Measurements from ENCODE around the gene DLGAP5.

The DLGAP5 gene

DNA sequence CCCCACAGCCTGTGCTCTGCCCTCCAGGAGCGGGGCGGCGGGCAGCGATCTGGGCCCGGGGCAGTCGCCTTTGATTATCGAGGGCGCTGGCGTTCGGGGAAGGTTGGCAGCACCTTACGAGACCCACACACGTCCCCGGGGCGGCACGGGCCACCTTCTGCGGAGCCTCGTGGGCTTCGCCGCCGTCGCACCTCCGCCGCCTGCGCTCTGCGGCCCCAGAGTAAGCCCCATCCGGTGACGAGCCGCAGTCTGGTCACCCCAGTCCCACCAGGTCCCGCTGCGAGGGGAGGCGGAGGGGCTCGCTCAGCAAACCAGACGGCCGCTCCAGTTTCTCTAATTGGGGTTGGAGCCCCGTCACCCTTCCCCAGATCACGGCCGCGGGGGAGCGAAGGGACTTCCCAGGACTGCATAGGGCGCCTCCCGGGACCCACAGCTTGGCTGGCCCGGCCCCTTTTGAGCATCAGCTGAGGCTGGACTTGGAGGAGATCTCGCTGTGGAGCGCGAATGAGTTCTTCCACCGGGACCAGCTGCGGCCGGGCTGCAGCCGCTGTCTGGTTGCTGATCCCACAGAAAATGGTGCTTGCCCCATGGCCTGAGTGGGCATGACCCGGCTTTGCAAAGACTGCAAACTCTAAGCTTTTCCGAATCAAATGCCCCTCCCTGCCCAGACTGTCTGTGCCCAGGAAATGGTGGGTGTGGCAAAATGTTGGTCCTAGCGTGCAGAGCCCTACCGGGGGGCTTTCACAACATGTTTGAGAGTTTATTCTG, 61.8 kb downstream of the DLGAP5 start:
- TF ChIP-seq GATA2 (IDR thresholded peaks at IDR 0.05; ENCODE audit: low read depth, low read length) (no peak), GATA3 (IDR thresholded peaks at IDR 0.05; ENCODE audit: low read depth, low read length) (no peak)

GRCh38 chr14:55129086-55129427, 62.3 kb downstream of the DLGAP5 start, which contains the start of gene LGALS3:
Gene LGALS3 (plus strand): TSS chr14:55129252. CDS start chr14:55137374, 8,122 bp downstream.
- TF ChIP-seq GATA2 (IDR thresholded peaks at IDR 0.05; ENCODE audit: low read depth, low read length) (no peak), GATA3 (IDR thresholded peaks at IDR 0.05; ENCODE audit: low read depth, low read length) (no peak)

GRCh38 chr14:55128386-55129085, 62.8 kb downstream of the DLGAP5 start:
- TF ChIP-seq GATA2 (IDR thresholded peaks at IDR 0.05; ENCODE audit: low read depth, low read length) (no peak), GATA3 (IDR thresholded peaks at IDR 0.05; ENCODE audit: low read depth, low read length) (no peak)

GRCh38 chr14:55127460-55127951, 63.9 kb downstream of the DLGAP5 start:
- no peak for TF ChIP-seq GATA2 (IDR thresholded peaks at IDR 0.05; ENCODE audit: low read depth, low read length)
- TF ChIP-seq GATA3 (IDR thresholded peaks at IDR 0.05; ENCODE audit: low read depth, low read length) = no peak

- TF ChIP-seq GATA2 (IDR thresholded peaks at IDR 0.05; ENCODE audit: low read depth, low read length) = no peak
- no peak for TF ChIP-seq GATA3 (IDR thresholded peaks at IDR 0.05; ENCODE audit: low read depth, low read length)
These were observed 64.4 kb downstream of the DLGAP5 start for GRCh38 chr14:55126932-55127459.

DNA sequence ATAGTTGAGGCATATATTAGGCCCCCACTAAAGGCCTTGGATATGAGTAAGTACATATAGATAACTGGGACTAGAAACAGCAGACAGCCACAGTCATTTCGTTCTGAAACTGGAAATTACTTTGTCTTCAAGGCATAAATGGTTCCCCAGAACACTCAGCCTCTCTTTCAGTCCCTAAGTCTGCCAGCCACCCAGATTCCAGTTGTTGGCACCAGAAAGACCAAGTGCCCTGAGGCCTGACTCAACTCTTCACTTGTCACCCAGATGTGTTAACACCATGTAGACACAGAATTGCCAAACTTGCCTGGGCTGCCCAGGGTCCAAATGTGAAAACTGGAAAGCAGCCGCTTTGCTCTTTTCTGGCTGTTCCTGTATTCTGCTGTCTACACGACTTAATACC, 65.4 kb downstream of the DLGAP5 start:
- TF ChIP-seq GATA2 (IDR thresholded peaks at IDR 0.05; ENCODE audit: low read depth, low read length) (no peak), GATA3 (IDR thresholded peaks at IDR 0.05; ENCODE audit: low read depth, low read length) (no peak)

- no peak for TF ChIP-seq GATA3 (IDR thresholded peaks at IDR 0.05; ENCODE audit: low read depth, low read length)
- no peak for TF ChIP-seq GATA2 (IDR thresholded peaks at IDR 0.05; ENCODE audit: low read depth, low read length)
These were observed 66.0 kb downstream of the DLGAP5 start for GRCh38 chr14:55125403-55125802.

GRCh38 chr14:55124774-55125386, 66.5 kb downstream of the DLGAP5 start:
- TF ChIP-seq GATA3 (IDR thresholded peaks at IDR 0.05; ENCODE audit: low read depth, low read length) (no peak), GATA2 (IDR thresholded peaks at IDR 0.05; ENCODE audit: low read depth, low read length) (no peak)

DNA sequence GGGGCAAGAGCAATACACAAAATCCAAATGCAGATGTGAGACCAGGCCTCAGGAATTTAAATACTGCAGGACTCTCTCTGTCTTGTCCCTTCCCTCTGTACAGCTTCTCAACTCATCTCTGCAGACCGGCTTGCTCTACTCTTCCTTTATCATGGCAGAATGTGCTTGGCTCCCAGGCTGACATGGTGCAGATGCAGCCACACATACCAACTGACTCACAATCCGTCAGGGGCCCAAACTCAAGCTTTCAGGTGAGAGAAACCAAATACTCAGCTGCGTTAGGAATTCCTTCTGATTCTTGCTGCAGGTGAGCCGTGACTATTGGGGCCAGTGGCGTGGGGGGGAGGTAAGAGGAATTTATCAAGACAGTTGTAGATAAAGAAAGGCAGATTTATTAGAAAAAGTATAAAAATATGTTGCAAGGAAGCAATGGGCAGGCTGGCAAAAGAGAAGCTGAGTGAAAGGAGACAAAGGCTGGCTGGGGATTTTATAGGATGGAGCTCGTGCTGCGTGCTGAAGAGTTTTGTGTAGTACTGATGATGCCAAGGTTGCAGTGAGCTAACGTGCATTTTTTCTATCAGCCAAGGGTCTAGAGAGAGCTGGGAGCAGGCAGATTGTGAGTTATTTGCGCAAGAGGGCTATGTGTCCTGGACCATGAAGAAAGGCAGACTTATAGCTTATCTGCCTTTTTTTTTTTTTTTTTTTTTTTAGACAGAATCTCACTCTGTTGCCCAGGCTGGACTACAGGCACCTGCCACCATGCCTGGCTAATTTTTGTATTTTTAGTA, 67.3 kb downstream of the DLGAP5 start:
- TF ChIP-seq GATA2 (IDR thresholded peaks at IDR 0.05; ENCODE audit: low read depth, low read length) (no peak), GATA3 (IDR thresholded peaks at IDR 0.05; ENCODE audit: low read depth, low read length) (no peak)

GRCh38 chr14:55123101-55123500, 68.3 kb downstream of the DLGAP5 start:
- TF ChIP-seq GATA2 (IDR thresholded peaks at IDR 0.05; ENCODE audit: low read depth, low read length) (no peak), GATA3 (IDR thresholded peaks at IDR 0.05; ENCODE audit: low read depth, low read length) (no peak)

GRCh38 chr14:55122440-55122986, 68.9 kb downstream of the DLGAP5 start:
- TF ChIP-seq GATA2 (IDR thresholded peaks at IDR 0.05; ENCODE audit: low read depth, low read length) (no peak), GATA3 (IDR thresholded peaks at IDR 0.05; ENCODE audit: low read depth, low read length) (no peak)

DNA sequence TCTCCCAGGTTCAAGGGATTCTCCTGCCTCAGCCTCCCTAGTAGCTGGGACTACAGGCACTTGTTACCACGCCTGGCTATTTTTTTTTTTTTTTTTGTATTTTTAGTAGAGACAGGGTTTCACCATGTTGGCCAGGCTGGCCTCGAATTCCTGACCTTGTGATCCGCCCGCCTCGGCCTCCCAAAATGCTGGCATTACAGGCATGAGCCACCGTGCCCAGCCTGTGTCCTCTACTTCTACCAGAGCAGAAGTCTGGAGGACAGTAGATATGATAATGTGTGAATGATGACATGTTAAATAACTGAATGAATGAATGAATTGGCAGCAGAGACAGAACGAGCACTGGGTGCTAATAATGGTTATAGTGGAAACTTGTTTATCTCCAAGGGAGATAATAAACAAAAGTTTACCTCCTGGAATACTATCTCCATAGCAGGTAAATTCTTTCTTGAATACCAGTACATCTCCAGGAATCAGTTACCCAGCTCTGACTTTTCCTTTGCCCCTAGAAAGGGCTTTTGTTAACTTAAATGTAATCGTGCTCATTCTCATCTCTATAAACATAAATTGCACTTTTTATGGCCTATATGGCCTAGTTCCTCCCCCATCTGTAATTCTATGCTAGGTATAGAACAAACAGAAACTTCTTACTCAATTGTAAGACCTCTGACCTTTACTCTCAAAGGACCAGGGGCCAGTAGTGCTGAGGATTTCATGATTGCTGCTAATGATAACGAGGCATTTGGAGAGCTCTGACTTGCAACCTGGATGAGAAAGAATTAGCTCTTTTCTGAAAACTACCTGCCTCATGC, 69.6 kb downstream of the DLGAP5 start:
- TF ChIP-seq GATA2 (IDR thresholded peaks at IDR 0.05; ENCODE audit: low read depth, low read length) = no peak
- TF ChIP-seq GATA3 (IDR thresholded peaks at IDR 0.05; ENCODE audit: low read depth, low read length) = no peak

Measured in SH-SY5Y (cell line).